HepG2 (cell line): Measurements from ENCODE around the gene EGLN1. TPM values are rescaled to one million over a fixed set of nuclear protein-coding genes. Genes with fewer than 3 reads are reported as not detected.

Experiments used
- CEBPZ ChIP-seq: IDR thresholded peaks from 2 replicates; pipeline ENCODE4 v1.6.1; 2012; ENCODE audit warnings: low read length, improper control_type of control experiment
- CREB1 ChIP-seq, 2 experiments: fragments of 450-650 bp in 1 of 2; IDR thresholded peaks; 2 replicates each; pipeline ENCODE4 v1.6.1; 2016 to 2017; ENCODE audit warnings: control low read depth in 1 of 2, mild to moderate bottlenecking in 1 of 2, missing compliant biosample characterization in 1 of 2, missing genetic modification characterization in 1 of 2
- CREM ChIP-seq, 2 experiments: sonication (generic) in 1 of 2; formaldehyde crosslinking in 1 of 2; IDR thresholded peaks; 2 replicates each; pipeline versions ENCODE4 v1.4.0 to v1.6.1; 2016 to 2020; ENCODE audit warnings: antibody characterized with exemption in 1 of 2, mild to moderate bottlenecking in 1 of 2, missing genetic modification reagents in 1 of 2
- GPN1 ChIP-seq: sonication (generic); formaldehyde crosslinking; IDR thresholded peaks from 2 replicates; pipeline ENCODE4 v1.5.1; 2020; ENCODE audit warnings: missing genetic modification reagents, borderline replicate concordance
- HNRNPUL1 ChIP-seq: fragments of 200-400 bp; formaldehyde crosslinking; IDR thresholded peaks from 2 replicates; pipeline ENCODE4 v1.6.1; 2017; ENCODE audit warnings: low read depth, mild to moderate bottlenecking, low read length, moderate library complexity
- NCOA1 ChIP-seq: sonication (generic); formaldehyde crosslinking; IDR thresholded peaks from 2 replicates; pipeline ENCODE4 v1.9.0; 2021; ENCODE audit warnings: missing genetic modification reagents
- NCOA5 ChIP-seq: sonication (generic); formaldehyde crosslinking; IDR thresholded peaks from 2 replicates; pipeline ENCODE4 v1.4.0; 2020; ENCODE audit warnings: missing genetic modification reagents
- NFKBIZ ChIP-seq: IDR thresholded peaks from 2 replicates; pipeline ENCODE4 v1.6.1; 2018; ENCODE audit warnings: missing genetic modification reagents, missing compliant biosample characterization
- PAX8 ChIP-seq: sonication (generic); formaldehyde crosslinking; IDR thresholded peaks from 2 replicates; pipeline ENCODE4 v1.8.0; 2022; ENCODE audit warnings: mild to moderate bottlenecking, missing genetic modification reagents, borderline replicate concordance
- POLR2G ChIP-seq: fragments of 200-400 bp; formaldehyde crosslinking; IDR thresholded peaks from 2 replicates; pipeline ENCODE4 v1.6.1; 2018; ENCODE audit warnings: mild to moderate bottlenecking, low read depth, low read length, moderate library complexity
- U2AF1 ChIP-seq: fragments of 200-400 bp; formaldehyde crosslinking; optimal IDR thresholded peaks from 2 replicates; pipeline ENCODE3; 2017; ENCODE audit warnings: mild to moderate bottlenecking, low read depth, low read length
- XBP1 ChIP-seq: sonication (generic); formaldehyde crosslinking; IDR thresholded peaks from 2 replicates; pipeline ENCODE4 v1.5.0; 2020; ENCODE audit warnings: missing genetic modification reagents
- ZGPAT ChIP-seq: IDR thresholded peaks from 2 replicates; pipeline ENCODE4 v1.6.1; 2016; ENCODE audit warnings: mild to moderate bottlenecking
- ZNF121 ChIP-seq: sonication (generic); formaldehyde crosslinking; IDR thresholded peaks from 2 replicates; pipeline ENCODE4 v1.5.0; 2020; ENCODE audit warnings: mild to moderate bottlenecking, missing genetic modification reagents
- ZNF264 ChIP-seq: sonication (generic); formaldehyde crosslinking; IDR thresholded peaks from 2 replicates; pipeline ENCODE4 v1.4.0; 2020; ENCODE audit warnings: missing genetic modification reagents
- ZNF326 ChIP-seq: sonication (generic); formaldehyde crosslinking; IDR thresholded peaks from 2 replicates; pipeline ENCODE4 v1.4.0; 2020; ENCODE audit warnings: missing genetic modification reagents, borderline replicate concordance
- ZNF432 ChIP-seq: sonication (generic); formaldehyde crosslinking; IDR thresholded peaks from 2 replicates; pipeline ENCODE4 v1.5.0; 2020; ENCODE audit warnings: missing genetic modification reagents, mild to moderate bottlenecking, borderline replicate concordance
- ZNF441 ChIP-seq: sonication (generic); formaldehyde crosslinking; IDR thresholded peaks from 2 replicates; pipeline ENCODE4 v1.7.0; 2021; ENCODE audit warnings: missing genetic modification reagents, borderline replicate concordance
- ZNF768 ChIP-seq: sonication (generic); formaldehyde crosslinking; IDR thresholded peaks from 2 replicates; pipeline ENCODE4 v1.4.0; 2020; ENCODE audit warnings: missing genetic modification reagents
- ZSCAN9 ChIP-seq: IDR thresholded peaks from 2 replicates; pipeline ENCODE4 v1.6.1; 2016; ENCODE audit warnings: borderline replicate concordance
- polyA plus RNA-seq, 8 experiments: library from polyadenylated mRNA; depleted of rRNA in 3 of 8; stranded (reverse) in 7 of 8; unstranded in 1 of 8; fragments of >200 nt; fragmentation: Illumina TruSeq in 4 of 8; extraction: Trizol in 4 of 8; gene quantifications; 2 replicates each; pipeline versions ENCODE4 v1.2.1 to v1.2.3, GENCODE V29; 2011 to 2016; ENCODE audit warnings: low read depth in 4 of 8, missing spikeins in 1 of 8, mixed read lengths in 1 of 8; ENCODE audit not compliant: insufficient read depth in 1 of 8
- total RNA-seq, 5 experiments: library from RNA; depleted of rRNA; stranded (reverse); fragments of >200 nt; fragmentation: Illumina TruSeq; extraction: Trizol; gene quantifications; 2 replicates each; pipeline ENCODE4 v1.2.3, GENCODE V29; 2016; ENCODE audit warnings: low read depth in 1 of 5
- TF ChIP-seq, protein P1 (sequence below): IDR thresholded peaks from 2 replicates; pipeline ENCODE4 v1.6.1; 2016; ENCODE audit warnings: missing genetic modification reagents, missing compliant biosample characterization
- TF ChIP-seq, protein P2 (sequence below): sonication (generic); formaldehyde crosslinking; IDR thresholded peaks from 2 replicates; pipeline ENCODE4 v1.4.0; 2020; ENCODE audit warnings: missing genetic modification reagents, borderline replicate concordance
- TF ChIP-seq, protein P3 (sequence below): sonication (generic); formaldehyde crosslinking; IDR thresholded peaks from 2 replicates; pipeline ENCODE4 v1.5.0; 2020; ENCODE audit warnings: missing genetic modification reagents

EGLN1 gene
- total and polyA plus RNA-seq, 2 of the 13 experiments (the other 11 are each of a cell fraction or from before 2014, with no cell fraction given) = 34.4 to 44.1 TPM

- no peak for TF ChIP-seq ZNF432
- no peak for TF ChIP-seq CEBPZ
- no peak for TF ChIP-seq NFKBIZ (CRISPR knock-in tag)
- no peak for TF ChIP-seq ZNF326 (CRISPR knock-in tag)
- TF ChIP-seq GPN1 = no peak
- no peak; the same call in 1 of the 2 replicates for TF ChIP-seq HNRNPUL1
- TF ChIP-seq XBP1 (CRISPR knock-in tag) = no peak
- TF ChIP-seq NCOA1 (CRISPR knock-in tag) = no peak
- TF ChIP-seq, protein P1, sequence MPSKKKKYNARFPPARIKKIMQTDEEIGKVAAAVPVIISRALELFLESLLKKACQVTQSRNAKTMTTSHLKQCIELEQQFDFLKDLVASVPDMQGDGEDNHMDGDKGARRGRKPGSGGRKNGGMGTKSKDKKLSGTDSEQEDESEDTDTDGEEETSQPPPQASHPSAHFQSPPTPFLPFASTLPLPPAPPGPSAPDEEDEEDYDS (CRISPR knock-in tag) = peak; percentile 56; the same call in 1 of the 2 replicates
- TF ChIP-seq, protein P2, sequence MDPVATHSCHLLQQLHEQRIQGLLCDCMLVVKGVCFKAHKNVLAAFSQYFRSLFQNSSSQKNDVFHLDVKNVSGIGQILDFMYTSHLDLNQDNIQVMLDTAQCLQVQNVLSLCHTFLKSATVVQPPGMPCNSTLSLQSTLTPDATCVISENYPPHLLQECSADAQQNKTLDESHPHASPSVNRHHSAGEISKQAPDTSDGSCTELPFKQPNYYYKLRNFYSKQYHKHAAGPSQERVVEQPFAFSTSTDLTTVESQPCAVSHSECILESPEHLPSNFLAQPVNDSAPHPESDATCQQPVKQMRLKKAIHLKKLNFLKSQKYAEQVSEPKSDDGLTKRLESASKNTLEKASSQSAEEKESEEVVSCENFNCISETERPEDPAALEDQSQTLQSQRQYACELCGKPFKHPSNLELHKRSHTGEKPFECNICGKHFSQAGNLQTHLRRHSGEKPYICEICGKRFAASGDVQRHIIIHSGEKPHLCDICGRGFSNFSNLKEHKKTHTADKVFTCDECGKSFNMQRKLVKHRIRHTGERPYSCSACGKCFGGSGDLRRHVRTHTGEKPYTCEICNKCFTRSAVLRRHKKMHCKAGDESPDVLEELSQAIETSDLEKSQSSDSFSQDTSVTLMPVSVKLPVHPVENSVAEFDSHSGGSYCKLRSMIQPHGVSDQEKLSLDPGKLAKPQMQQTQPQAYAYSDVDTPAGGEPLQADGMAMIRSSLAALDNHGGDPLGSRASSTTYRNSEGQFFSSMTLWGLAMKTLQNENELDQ (CRISPR knock-in tag) = no peak
- no peak for TF ChIP-seq ZNF441 (CRISPR knock-in tag)
- TF ChIP-seq NCOA5 (CRISPR knock-in tag) = no peak
- no peak for TF ChIP-seq POLR2G
- peak; percentile 83 for TF ChIP-seq CREM (IDR thresholded peaks at IDR 0.05)
- no peak for TF ChIP-seq CREM (CRISPR knock-in tag; IDR thresholded peaks at IDR 0.05)
- TF ChIP-seq CREB1 (IDR thresholded peaks at IDR 0.05) = no peak
- TF ChIP-seq CREB1 (CRISPR knock-in tag; IDR thresholded peaks at IDR 0.05) = peak; percentile 54; the same call in 1 of the 2 replicates
- no peak for TF ChIP-seq ZNF121 (CRISPR knock-in tag)
- peak; percentile 37; the same call in 1 of the 2 replicates for TF ChIP-seq ZSCAN9 (CRISPR knock-in tag)
- TF ChIP-seq ZGPAT (CRISPR knock-in tag) = peak; percentile 46; the same call in 1 of the 2 replicates
- TF ChIP-seq U2AF1 = no peak
- TF ChIP-seq, protein P3, sequence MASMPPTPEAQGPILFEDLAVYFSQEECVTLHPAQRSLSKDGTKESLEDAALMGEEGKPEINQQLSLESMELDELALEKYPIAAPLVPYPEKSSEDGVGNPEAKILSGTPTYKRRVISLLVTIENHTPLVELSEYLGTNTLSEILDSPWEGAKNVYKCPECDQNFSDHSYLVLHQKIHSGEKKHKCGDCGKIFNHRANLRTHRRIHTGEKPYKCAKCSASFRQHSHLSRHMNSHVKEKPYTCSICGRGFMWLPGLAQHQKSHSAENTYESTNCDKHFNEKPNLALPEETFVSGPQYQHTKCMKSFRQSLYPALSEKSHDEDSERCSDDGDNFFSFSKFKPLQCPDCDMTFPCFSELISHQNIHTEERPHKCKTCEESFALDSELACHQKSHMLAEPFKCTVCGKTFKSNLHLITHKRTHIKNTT (CRISPR knock-in tag) = no peak
- no peak for TF ChIP-seq ZNF264
- no peak for TF ChIP-seq ZNF768 (CRISPR knock-in tag)
- no peak for TF ChIP-seq PAX8 (CRISPR knock-in tag)
Observed at GRCh38 chr1:231423648-231424047, 1.6 kb upstream of the EGLN1 start (continued).
